NCI-H128 (cell line): ENCODE measurements around the gene TSPAN15.

ENCODE experiments used
- DNase-seq: peaks from one replicate; lab custom pipeline; 2025; ENCODE audit not compliant: unreplicated experiment; lab: John Stamatoyannopoulos, UW

TSPAN15 gene

GRCh38 chr10:69464801-69465401 is 13.6 kb downstream of the TSPAN15 start:
- no peak for DNase-seq

- no peak for DNase-seq
Observed at GRCh38 chr10:69465457-69466157, 14.3 kb downstream of the TSPAN15 start.

- no peak for DNase-seq
Observed at GRCh38 chr10:69466158-69466490, 14.9 kb downstream of the TSPAN15 start.

- no peak for DNase-seq
Observed at GRCh38 chr10:69466689-69467088, 15.4 kb downstream of the TSPAN15 start.

GRCh38 chr10:69467928-69468750 is 16.9 kb downstream of the TSPAN15 start:
- no peak for DNase-seq

GRCh38 chr10:69468751-69469089 is 17.5 kb downstream of the TSPAN15 start:
- DNase-seq: no peak

GRCh38 chr10:69469976-69470375 is 18.7 kb downstream of the TSPAN15 start:
- no peak for DNase-seq

- DNase-seq: no peak
Observed at GRCh38 chr10:69470463-69471384, 19.5 kb downstream of the TSPAN15 start.

- no peak for DNase-seq
Observed at GRCh38 chr10:69472142-69472541, 20.9 kb downstream of the TSPAN15 start.

- DNase-seq: no peak
Observed at GRCh38 chr10:69472544-69472943, 21.3 kb downstream of the TSPAN15 start.

- DNase-seq: no peak
Observed at GRCh38 chr10:69473304-69473990, 22.2 kb downstream of the TSPAN15 start.

GRCh38 chr10:69474742-69475432 is 23.6 kb downstream of the TSPAN15 start:
- DNase-seq: no peak

GRCh38 chr10:69475433-69475830 is 24.2 kb downstream of the TSPAN15 start:
- DNase-seq: no peak

- no peak for DNase-seq
Observed at GRCh38 chr10:69477968-69478597, 26.8 kb downstream of the TSPAN15 start.

GRCh38 chr10:69479240-69480067 is 28.2 kb downstream of the TSPAN15 start:
- DNase-seq: no peak

GRCh38 chr10:69480068-69480412 is 28.8 kb downstream of the TSPAN15 start:
- DNase-seq: no peak

- DNase-seq: no peak
Observed at GRCh38 chr10:69481305-69481704, 30.0 kb downstream of the TSPAN15 start.

GRCh38 chr10:69481811-69482524 is 30.7 kb downstream of the TSPAN15 start:
- DNase-seq: no peak
